ENCODE results near the gene MBLAC2. TPM values are rescaled to one million over a fixed set of nuclear protein-coding genes. Genes with fewer than 3 reads are reported as not detected.

MBLAC2 gene
- total and polyA plus RNA-seq, 5 donors from 2014 or later = 2.0 to 5.4 (median 4.2) TPM

- H3K27ac Mint-ChIP-seq = no peak overlapping the region
- Histone ChIP-seq H3K4me3 (ENCODE audit: low read depth, low read length) (peak overlapping the region; percentile 89), H3K36me3 (ENCODE audit: control insufficient read depth, insufficient read depth, low read length) (peaks cover 7% of the 10 kb centered on the region), H3K27ac (ENCODE audit: insufficient read depth, low read length, poor library complexity, severe bottlenecking) (peak overlapping the region; percentile 96), H3K9me3 (ENCODE audit: control insufficient read depth in 2 of 2, low read length in 2 of 2) (no peaks in the 10 kb centered on the region), H3K4me1 (ENCODE audit: control insufficient read depth, insufficient read depth, low read length, poor library complexity, severe bottlenecking) (peaks cover 16% of the 10 kb centered on the region), H3K27me3 (ENCODE audit: control insufficient read depth, insufficient read depth, low read length) (no peaks in the 10 kb centered on the region)
- ATAC-seq (ENCODE audit: low read depth in 2 of 2) (no peak), DNase-seq (no peak)
- peaks cover 4% of the 10 kb centered on the region for H3K27me3 Mint-ChIP-seq
- H3K36me3 Mint-ChIP-seq = peaks cover 8% of the 10 kb centered on the region
- peaks cover 4 to 16% (median 14%) of the 10 kb centered on the region in 4 donors for H3K4me1 Mint-ChIP-seq
- no peak overlapping the region for H3K4me3 Mint-ChIP-seq
- H3K9me3 Mint-ChIP-seq = peaks cover 0 to 2% (median 0%) of the 10 kb centered on the region in 7 donors
Observed at GRCh38 chr5:90410178-90410762, 64.3 kb downstream of the MBLAC2 start.

GRCh38 chr5:90409318-90410177 lies 65.0 kb downstream of the MBLAC2 start, which contains the start of gene CETN3:
CETN3 (minus strand) TSS chr5:90409756; CDS start chr5:90409661, 95 bp downstream.
- ATAC-seq (ENCODE audit: low read depth in 2 of 2) = peak; percentile 94 to 95
- H3K27ac ChIP-seq (ENCODE audit: insufficient read depth, low read length, poor library complexity, severe bottlenecking) = peak within 1 kb of the TSS; percentile 96

GRCh38 chr5:90408571-90409317 lies 65.8 kb downstream of the MBLAC2 start:
- Histone ChIP-seq H3K36me3 (ENCODE audit: control insufficient read depth, insufficient read depth, low read length) (peaks cover 10% of the 10 kb centered on the region), H3K27me3 (ENCODE audit: control insufficient read depth, insufficient read depth, low read length) (no peaks in the 10 kb centered on the region), H3K4me3 (ENCODE audit: low read depth, low read length) (peak overlapping the region; percentile 95), H3K27ac (ENCODE audit: insufficient read depth, low read length, poor library complexity, severe bottlenecking) (peak overlapping the region; percentile 96), H3K9me3 (ENCODE audit: control insufficient read depth in 2 of 2, low read length in 2 of 2) (no peaks in the 10 kb centered on the region), H3K4me1 (ENCODE audit: control insufficient read depth, insufficient read depth, low read length, poor library complexity, severe bottlenecking) (peaks cover 16% of the 10 kb centered on the region)
- H3K4me3 Mint-ChIP-seq = no peak overlapping the region
- H3K36me3 Mint-ChIP-seq = peaks cover 12% of the 10 kb centered on the region
- H3K27ac Mint-ChIP-seq = no peak overlapping the region
- ATAC-seq (ENCODE audit: low read depth in 2 of 2) (no peak), DNase-seq (peak in 1 of 3 donors; percentile 6)
- no peaks in the 10 kb centered on the region for H3K9me3 Mint-ChIP-seq
- no peaks in the 10 kb centered on the region for H3K27me3 Mint-ChIP-seq
- H3K4me1 Mint-ChIP-seq = peaks cover 4 to 20% (median 16%) of the 10 kb centered on the region in 4 donors

More at GRCh38 chr5:90409318-90410177, 65.0 kb downstream of the MBLAC2 start, which contains the start of gene CETN3:
- Mint-ChIP-seq H3K27me3 (peaks cover 4% of the 10 kb centered on the region), H3K4me1 (peaks cover 4 to 20% (median 16%) of the 10 kb centered on the region in 4 donors), H3K9me3 (peaks cover 0 to 2% (median 0%) of the 10 kb centered on the region in 7 donors), H3K4me3 (no peak within 1 kb of the TSS), H3K36me3 (peaks cover 12% of the 10 kb centered on the region), H3K27ac (no peak within 1 kb of the TSS)
- Histone ChIP-seq H3K4me3 (ENCODE audit: low read depth, low read length) (peak within 1 kb of the TSS; percentile 95), H3K9me3 (ENCODE audit: control insufficient read depth in 2 of 2, low read length in 2 of 2) (no peaks in the 10 kb centered on the region), H3K27me3 (ENCODE audit: control insufficient read depth, insufficient read depth, low read length) (no peaks in the 10 kb centered on the region), H3K36me3 (ENCODE audit: control insufficient read depth, insufficient read depth, low read length) (peaks cover 10% of the 10 kb centered on the region), H3K4me1 (ENCODE audit: control insufficient read depth, insufficient read depth, low read length, poor library complexity, severe bottlenecking) (peaks cover 16% of the 10 kb centered on the region)
- DNase-seq = peak; percentile 86 to 96 (median 92)

Other genes with a start within 250 kb of the MBLAC2 start
- 5.2 TPM for gene CETN3, start 65.0 kb downstream of the MBLAC2 start, total RNA-seq
- gene CETN3, start 65.0 kb downstream of the MBLAC2 start, polyA plus RNA-seq = 10 to 100 TPM; 19.6 to 31.0 (median 20.7) TPM
- gene POLR3G, start 93 bp upstream of the MBLAC2 start, total RNA-seq = 0.91 TPM
- gene POLR3G, start 93 bp upstream of the MBLAC2 start, polyA plus RNA-seq = 1 to 10 TPM; 1.2 to 1.9 (median 1.5) TPM
- gene LYSMD3, start 54.8 kb upstream of the MBLAC2 start, total RNA-seq = 34.4 TPM
- 10 to 100 TPM in 3 of 4 donors, 1 to 10 TPM in 1; 8.3 to 12.2 (median 10.6) TPM for gene LYSMD3, start 54.8 kb upstream of the MBLAC2 start, polyA plus RNA-seq
- gene ADGRV1, start 84.0 kb upstream of the MBLAC2 start, total RNA-seq = 0.52 TPM
- under 1 TPM in 1 of 4 donors, not detected in 3; 0.42 TPM for gene ADGRV1, start 84.0 kb upstream of the MBLAC2 start, polyA plus RNA-seq